Naive thymus-derived CD4-positive, alpha-beta T cell (primary cell): ENCODE measurements around the gene CCDC61. TPM values are rescaled to one million over a fixed set of nuclear protein-coding genes. Genes with fewer than 3 reads are reported as not detected.

Experiments
- ATAC-seq: fragments of 150-1000 bp; cut with Tn5 transposase; 2 replicates; pipeline ENCODE4 v1.10.0; 2021; ENCODE audit warnings: mild to moderate bottlenecking, moderate library complexity
- CTCF ChIA-PET: fragments of 350-600 bp; sonication (Branson Sonifier 250); formaldehyde crosslinking; loops from one replicate; lab custom pipeline; 2021; ENCODE audit warnings: antibody characterized with exemption; lab: Charles Lee
- POLR2A ChIA-PET: fragments of 350-600 bp; sonication (Branson Sonifier 250); formaldehyde crosslinking; loops from one replicate; lab custom pipeline; 2021; ENCODE audit warnings: antibody characterized with exemption, inconsistent platforms; lab: Charles Lee
- DNase-seq, 9 donors: peaks; one replicate each; pipeline versions ENCODE4 v3.0.0 to v3.0.0-alpha.2; 2020 to 2022; ENCODE audit warnings: mixed read lengths in 1 of 9
- H3K27ac ChIP-seq: one replicate; pipeline ENCODE4 v1.7.0; 2013; ENCODE audit warnings: mild to moderate bottlenecking, low read depth, low read length, moderate library complexity
- H3K27me3 ChIP-seq, 2 donors: one replicate each; pipeline ENCODE4 v1.7.0; 2013; ENCODE audit warnings: low read length in 2 of 2, mild to moderate bottlenecking in 2 of 2, moderate library complexity in 2 of 2; ENCODE audit not compliant: control insufficient read depth in 2 of 2, insufficient read depth in 2 of 2
- H3K36me3 ChIP-seq, 3 experiments: 1 replicate in 2 of 3; 2 replicates in 1 of 3; pipeline ENCODE4 v1.7.0; 2013; ENCODE audit warnings: low read length in 3 of 3, mild to moderate bottlenecking in 3 of 3, moderate library complexity in 1 of 3; ENCODE audit not compliant: insufficient read depth in 3 of 3, control insufficient read depth in 2 of 3
- H3K4me1 ChIP-seq, 2 donors: one replicate each; pipeline ENCODE4 v1.7.0; 2013; ENCODE audit warnings: low read length in 2 of 2, mild to moderate bottlenecking in 2 of 2, moderate library complexity in 1 of 2; ENCODE audit not compliant: control insufficient read depth in 2 of 2, insufficient read depth in 2 of 2
- H3K4me3 ChIP-seq: 2 replicates; pipeline ENCODE4 v1.7.0; 2013; ENCODE audit warnings: mild to moderate bottlenecking, low read length
- H3K9me3 ChIP-seq, 3 experiments: 1 replicate in 2 of 3; 2 replicates in 1 of 3; pipeline ENCODE4 v1.7.0; 2013; ENCODE audit warnings: low read length in 3 of 3; ENCODE audit not compliant: control insufficient read depth in 2 of 3
- H3K27ac Mint-ChIP-seq, 9 donors: one replicate each; pipeline ENCODE4 v1.8.0; 2020 to 2022; ENCODE audit warnings: mixed read lengths in 9 of 9, mild to moderate bottlenecking in 8 of 9, moderate library complexity in 5 of 9, inconsistent platforms in 2 of 9
- H3K27me3 Mint-ChIP-seq, 5 donors: one replicate each; pipeline ENCODE4 v1.8.0; 2021 to 2022; ENCODE audit warnings: mixed read lengths in 5 of 5, mild to moderate bottlenecking in 1 of 5
- H3K36me3 Mint-ChIP-seq, 5 donors: one replicate each; pipeline ENCODE4 v1.8.0; 2020 to 2022; ENCODE audit warnings: mixed read lengths in 5 of 5, mild to moderate bottlenecking in 3 of 5, inconsistent platforms in 1 of 5
- H3K4me1 Mint-ChIP-seq, 7 donors: one replicate each; pipeline ENCODE4 v1.8.0; 2020 to 2022; ENCODE audit warnings: mixed read lengths in 7 of 7, mild to moderate bottlenecking in 3 of 7, inconsistent platforms in 1 of 7
- H3K4me3 Mint-ChIP-seq, 10 donors: one replicate each; pipeline ENCODE4 v1.8.0; 2020 to 2022; ENCODE audit warnings: mild to moderate bottlenecking in 10 of 10, mixed read lengths in 10 of 10, moderate library complexity in 6 of 10, inconsistent platforms in 2 of 10
- H3K9me3 Mint-ChIP-seq, 11 donors: one replicate each; pipeline ENCODE4 v1.8.0; 2020 to 2022; ENCODE audit warnings: mixed read lengths in 11 of 11, mild to moderate bottlenecking in 4 of 11, inconsistent platforms in 1 of 11, moderate library complexity in 1 of 11
- intact Hi-C, 2 donors: fragments of 100-400 bp; cut with micrococcal nuclease; formaldehyde crosslinking; loops; one replicate each; pipeline ENCODE4 v1.15.1; 2023
- polyA plus RNA-seq, 2 donors: library from polyadenylated mRNA; unstranded; fragments of 300-500 nt; fragmentation: Illumina TruSeq; gene quantifications; one replicate each; pipeline ENCODE4 v1.2.3, GENCODE V29; 2021
- total RNA-seq, 6 experiments: library from RNA in 5 of 6; stranded (reverse) in 5 of 6; gene quantifications; 1 replicate in 5 of 6; 2 replicates in 1 of 6; pipeline ENCODE4 v1.2.3 and lab custom pipeline; 2021 to 2026

CCDC61 gene
- total and polyA plus RNA-seq, 7 experiments from 2014 or later: 10.1 to 35.8 (median 15.6) TPM

GRCh38 chr19:46056536-46056935 lies 61.3 kb downstream of the CCDC61 start:
- peaks cover 0 to 9% (median 0%) of the 10 kb centered on the region in 3 experiments for H3K9me3 ChIP-seq
- H3K27ac ChIP-seq: no peak overlapping the region
- Mint-ChIP-seq H3K4me1 (no peaks in the 10 kb centered on the region), H3K27ac (no peak overlapping the region), H3K36me3 (peaks cover 0 to 6% (median 0%) of the 10 kb centered on the region in 5 donors), H3K4me3 (no peak overlapping the region), H3K27me3 (peaks cover 48 to 75% (median 55%) of the 10 kb centered on the region in 5 donors), H3K9me3 (peaks cover 0 to 29% (median 9%) of the 10 kb centered on the region in 11 donors)
- H3K4me3 ChIP-seq: no peak overlapping the region
- ATAC-seq: no peak
- no peaks in the 10 kb centered on the region for H3K27me3 ChIP-seq
- ChIA-PET POLR2A (no interaction called here), CTCF (no interaction called here)
- intact Hi-C loops: no loop called here
- no peaks in the 10 kb centered on the region for H3K4me1 ChIP-seq
- H3K36me3 ChIP-seq: no peaks in the 10 kb centered on the region
- no peak for DNase-seq

GRCh38 chr19:46058778-46059177 lies 63.5 kb downstream of the CCDC61 start:
- POLR2A ChIA-PET: no interaction called here
- Mint-ChIP-seq H3K9me3 (peaks cover 0 to 46% (median 11%) of the 10 kb centered on the region in 11 donors), H3K36me3 (peaks cover 0 to 10% (median 0%) of the 10 kb centered on the region in 5 donors), H3K4me3 (no peak overlapping the region), H3K4me1 (no peaks in the 10 kb centered on the region), H3K27ac (no peak overlapping the region), H3K27me3 (peaks cover 43 to 76% (median 62%) of the 10 kb centered on the region in 5 donors)
- no peaks in the 10 kb centered on the region for H3K36me3 ChIP-seq
- H3K9me3 ChIP-seq: peaks cover 0 to 9% (median 0%) of the 10 kb centered on the region in 3 experiments
- no peak for ATAC-seq
- intact Hi-C loops: no loop called here
- no peak overlapping the region for H3K4me3 ChIP-seq
- H3K27ac ChIP-seq: no peak overlapping the region
- CTCF ChIA-PET: no interaction called here
- no peaks in the 10 kb centered on the region for H3K27me3 ChIP-seq
- H3K4me1 ChIP-seq: no peaks in the 10 kb centered on the region
- no peak for DNase-seq

GRCh38 chr19:46060012-46060411 lies 64.7 kb downstream of the CCDC61 start:
- CTCF ChIA-PET: interaction anchor here (0.8 kb wide), 1 partner anchor 1439 kb away, joined by 3 read pairs; no protein-coding TSS in a partner anchor
- peaks cover 0 to 10% (median 0%) of the 10 kb centered on the region in 5 donors for H3K36me3 Mint-ChIP-seq
- no peaks in the 10 kb centered on the region for H3K27me3 ChIP-seq

GRCh38 chr19:46063201-46063600 lies 67.9 kb downstream of the CCDC61 start:
- Histone ChIP-seq H3K27me3 (peaks cover 0 to 7% of the 10 kb centered on the region in 2 donors), H3K9me3 (peaks cover 0 to 9% (median 0%) of the 10 kb centered on the region in 3 experiments), H3K4me3 (no peak overlapping the region), H3K4me1 (no peaks in the 10 kb centered on the region), H3K36me3 (no peaks in the 10 kb centered on the region), H3K27ac (no peak overlapping the region)
- ATAC-seq (no peak), DNase-seq (no peak)
- ChIA-PET POLR2A (no interaction called here), CTCF (no interaction called here)
- peaks cover 0 to 46% (median 11%) of the 10 kb centered on the region in 11 donors for H3K9me3 Mint-ChIP-seq
- no peak overlapping the region for H3K27ac Mint-ChIP-seq
- intact Hi-C loops: no loop called here
- peaks cover 0 to 10% (median 0%) of the 10 kb centered on the region in 5 donors for H3K36me3 Mint-ChIP-seq
- peaks cover 52 to 74% (median 71%) of the 10 kb centered on the region in 5 donors for H3K27me3 Mint-ChIP-seq
- no peak overlapping the region for H3K4me3 Mint-ChIP-seq
- H3K4me1 Mint-ChIP-seq: no peaks in the 10 kb centered on the region

More at GRCh38 chr19:46060012-46060411, 64.7 kb downstream of the CCDC61 start:
- Mint-ChIP-seq H3K4me3 (no peak overlapping the region), H3K27ac (no peak overlapping the region), H3K27me3 (peaks cover 40 to 76% (median 68%) of the 10 kb centered on the region in 5 donors), H3K9me3 (peaks cover 0 to 46% (median 11%) of the 10 kb centered on the region in 11 donors), H3K4me1 (no peaks in the 10 kb centered on the region)
- Histone ChIP-seq H3K36me3 (no peaks in the 10 kb centered on the region), H3K4me1 (no peaks in the 10 kb centered on the region), H3K27ac (no peak overlapping the region), H3K4me3 (no peak overlapping the region), H3K9me3 (peaks cover 0 to 9% (median 0%) of the 10 kb centered on the region in 3 experiments)
- intact Hi-C loops: no loop called here
- no peak for DNase-seq
- POLR2A ChIA-PET: no interaction called here
- ATAC-seq: no peak

- DNase-seq (no peak), ATAC-seq (no peak)
- Histone ChIP-seq H3K4me3 (no peak overlapping the region), H3K9me3 (no peaks in the 10 kb centered on the region), H3K4me1 (no peaks in the 10 kb centered on the region), H3K27me3 (peaks cover 0 to 7% of the 10 kb centered on the region in 2 donors), H3K36me3 (no peaks in the 10 kb centered on the region), H3K27ac (no peak overlapping the region)
- Mint-ChIP-seq H3K9me3 (peaks cover 0 to 26% (median 5%) of the 10 kb centered on the region in 11 donors), H3K4me3 (no peak overlapping the region), H3K27me3 (peaks cover 59 to 86% (median 74%) of the 10 kb centered on the region in 5 donors), H3K4me1 (no peaks in the 10 kb centered on the region), H3K36me3 (peaks cover 0 to 10% (median 0%) of the 10 kb centered on the region in 5 donors), H3K27ac (no peak overlapping the region)
- CTCF ChIA-PET: interaction anchor here (0.6 kb wide), 1 partner anchor 37 kb away, joined by 3 read pairs; no protein-coding TSS in a partner anchor
- intact Hi-C loops: no loop called here
- POLR2A ChIA-PET: no interaction called here
These were observed 70.3 kb downstream of the CCDC61 start for GRCh38 chr19:46065486-46066071.

- Histone ChIP-seq H3K4me1 (no peaks in the 10 kb centered on the region), H3K27ac (no peak overlapping the region), H3K36me3 (no peaks in the 10 kb centered on the region), H3K27me3 (peaks cover 0 to 11% of the 10 kb centered on the region in 2 donors), H3K9me3 (no peaks in the 10 kb centered on the region), H3K4me3 (no peak overlapping the region)
- Mint-ChIP-seq H3K4me1 (no peaks in the 10 kb centered on the region), H3K27me3 (peaks cover 62 to 88% (median 78%) of the 10 kb centered on the region in 5 donors), H3K27ac (no peak overlapping the region), H3K9me3 (peaks cover 0 to 17% (median 3%) of the 10 kb centered on the region in 11 donors), H3K36me3 (peaks cover 0 to 5% (median 0%) of the 10 kb centered on the region in 5 donors), H3K4me3 (no peak overlapping the region)
- intact Hi-C loops: no loop called here
- no peak for DNase-seq
- ChIA-PET POLR2A (no interaction called here), CTCF (no interaction called here)
- ATAC-seq: no peak
These were observed 71.2 kb downstream of the CCDC61 start for GRCh38 chr19:46066471-46066870.
